ENCODE data around the gene MGAT5B. TPM values are rescaled to one million over a fixed set of nuclear protein-coding genes. Genes with fewer than 3 reads are reported as not detected.
"Not testable (repeated sequence)": the region's sequence is repeated elsewhere in the genome, so short reads cannot be mapped to it uniquely, and the experiment has no call there.

The MGAT5B gene
- total RNA-seq, 2 experiments from 2014 or later: 0.12 to 0.18 TPM

GRCh38 chr17:76843068-76843467 lies 25.1 kb upstream of the MGAT5B start:
- not testable (repeated sequence) for H3K4me1 Mint-ChIP-seq, H3K9me3 Mint-ChIP-seq, H3K27ac Mint-ChIP-seq, DNase-seq, H3K4me3 Mint-ChIP-seq, H3K36me3 Mint-ChIP-seq
- peaks cover 68% of the 10 kb centered on the region for H3K27me3 Mint-ChIP-seq

- H3K9me3 Mint-ChIP-seq: no peaks in the 10 kb centered on the region
- H3K36me3 Mint-ChIP-seq: no peaks in the 10 kb centered on the region
- H3K27me3 Mint-ChIP-seq: peaks cover 68% of the 10 kb centered on the region
- peaks cover 9% of the 10 kb centered on the region for H3K4me1 Mint-ChIP-seq
- H3K27ac Mint-ChIP-seq: no peak overlapping the region
- no peak overlapping the region for H3K4me3 Mint-ChIP-seq
- DNase-seq: no peak
These were observed 24.3 kb upstream of the MGAT5B start for GRCh38 chr17:76843703-76844484.

GRCh38 chr17:76844485-76844829 lies 23.7 kb upstream of the MGAT5B start:
- Mint-ChIP-seq H3K36me3 (no peaks in the 10 kb centered on the region), H3K27me3 (peaks cover 67% of the 10 kb centered on the region)
- no peak for DNase-seq

GRCh38 chr17:76844846-76845245 lies 23.4 kb upstream of the MGAT5B start:
- H3K4me1 Mint-ChIP-seq: peaks cover 4% of the 10 kb centered on the region
- peaks cover 63% of the 10 kb centered on the region for H3K27me3 Mint-ChIP-seq
- DNase-seq: no peak
- H3K36me3 Mint-ChIP-seq: no peaks in the 10 kb centered on the region
- H3K9me3 Mint-ChIP-seq: no peaks in the 10 kb centered on the region
- H3K27ac Mint-ChIP-seq: no peak overlapping the region
- H3K4me3 Mint-ChIP-seq: no peak overlapping the region

More at GRCh38 chr17:76844485-76844829, 23.7 kb upstream of the MGAT5B start:
- Mint-ChIP-seq H3K9me3 (no peaks in the 10 kb centered on the region), H3K27ac (no peak overlapping the region), H3K4me3 (no peak overlapping the region), H3K4me1 (peaks cover 8% of the 10 kb centered on the region)

- H3K4me3 Mint-ChIP-seq: no peak overlapping the region
- H3K4me1 Mint-ChIP-seq: no peaks in the 10 kb centered on the region
- DNase-seq: no peak
- H3K9me3 Mint-ChIP-seq: no peaks in the 10 kb centered on the region
- peaks cover 55% of the 10 kb centered on the region for H3K27me3 Mint-ChIP-seq
- H3K27ac Mint-ChIP-seq: no peak overlapping the region
- H3K36me3 Mint-ChIP-seq: no peaks in the 10 kb centered on the region
These were observed 22.6 kb upstream of the MGAT5B start for GRCh38 chr17:76845541-76846017.

GRCh38 chr17:76847031-76847430 lies 21.2 kb upstream of the MGAT5B start:
- Mint-ChIP-seq H3K27ac (no peak overlapping the region), H3K27me3 (peaks cover 41% of the 10 kb centered on the region), H3K36me3 (no peaks in the 10 kb centered on the region), H3K9me3 (no peaks in the 10 kb centered on the region), H3K4me1 (no peaks in the 10 kb centered on the region), H3K4me3 (no peak overlapping the region)
- no peak for DNase-seq

- Mint-ChIP-seq H3K4me1 (no peaks in the 10 kb centered on the region), H3K4me3 (no peak overlapping the region), H3K9me3 (no peaks in the 10 kb centered on the region), H3K27me3 (peaks cover 27% of the 10 kb centered on the region), H3K36me3 (no peaks in the 10 kb centered on the region), H3K27ac (no peak overlapping the region)
- DNase-seq: no peak
These were observed 19.5 kb upstream of the MGAT5B start for GRCh38 chr17:76848670-76849069.

GRCh38 chr17:76849160-76849559 lies 19.0 kb upstream of the MGAT5B start:
- H3K9me3 Mint-ChIP-seq, H3K4me1 Mint-ChIP-seq, H3K27ac Mint-ChIP-seq, H3K36me3 Mint-ChIP-seq, DNase-seq, H3K4me3 Mint-ChIP-seq: not testable (repeated sequence)
- H3K27me3 Mint-ChIP-seq: peaks cover 24% of the 10 kb centered on the region

- no peak overlapping the region for H3K27ac Mint-ChIP-seq
- no peak for DNase-seq
- H3K9me3 Mint-ChIP-seq: no peaks in the 10 kb centered on the region
- H3K36me3 Mint-ChIP-seq: no peaks in the 10 kb centered on the region
- no peaks in the 10 kb centered on the region for H3K4me1 Mint-ChIP-seq
- H3K4me3 Mint-ChIP-seq: no peak overlapping the region
- peaks cover 5% of the 10 kb centered on the region for H3K27me3 Mint-ChIP-seq
These were observed 15.4 kb upstream of the MGAT5B start for GRCh38 chr17:76852843-76853242.

GRCh38 chr17:76855105-76855504 lies 13.1 kb upstream of the MGAT5B start:
- no peaks in the 10 kb centered on the region for H3K9me3 Mint-ChIP-seq
- H3K4me3 Mint-ChIP-seq: no peak overlapping the region
- H3K36me3 Mint-ChIP-seq: no peaks in the 10 kb centered on the region
- no peak overlapping the region for H3K27ac Mint-ChIP-seq
- H3K4me1 Mint-ChIP-seq: no peaks in the 10 kb centered on the region
- DNase-seq: no peak
- H3K27me3 Mint-ChIP-seq: peaks cover 4% of the 10 kb centered on the region

GRCh38 chr17:76862079-76862478 lies 6.1 kb upstream of the MGAT5B start:
- DNase-seq: no peak
- no peaks in the 10 kb centered on the region for H3K9me3 Mint-ChIP-seq
- no peak overlapping the region for H3K4me3 Mint-ChIP-seq
- no peaks in the 10 kb centered on the region for H3K4me1 Mint-ChIP-seq
- peaks cover under 1% of the 10 kb centered on the region for H3K27me3 Mint-ChIP-seq
- no peaks in the 10 kb centered on the region for H3K36me3 Mint-ChIP-seq
- no peak overlapping the region for H3K27ac Mint-ChIP-seq

- Mint-ChIP-seq H3K27me3 (peaks cover 5% of the 10 kb centered on the region), H3K4me3 (no peak overlapping the region), H3K9me3 (no peaks in the 10 kb centered on the region), H3K36me3 (no peaks in the 10 kb centered on the region), H3K27ac (no peak overlapping the region), H3K4me1 (no peaks in the 10 kb centered on the region)
- no peak for DNase-seq
These were observed 5.7 kb upstream of the MGAT5B start for GRCh38 chr17:76862494-76862893.

- peaks cover 2% of the 10 kb centered on the region for H3K4me1 Mint-ChIP-seq
- no peak overlapping the region for H3K4me3 Mint-ChIP-seq
- no peaks in the 10 kb centered on the region for H3K36me3 Mint-ChIP-seq
- H3K27ac Mint-ChIP-seq: no peak overlapping the region
- no peaks in the 10 kb centered on the region for H3K9me3 Mint-ChIP-seq
- peaks cover 12% of the 10 kb centered on the region for H3K27me3 Mint-ChIP-seq
- DNase-seq: no peak
These were observed 4.2 kb upstream of the MGAT5B start for GRCh38 chr17:76864024-76864423.

GRCh38 chr17:76865174-76865573 lies 3.0 kb upstream of the MGAT5B start:
- no peaks in the 10 kb centered on the region for H3K9me3 Mint-ChIP-seq
- H3K36me3 Mint-ChIP-seq: no peaks in the 10 kb centered on the region
- H3K4me1 Mint-ChIP-seq: peaks cover 2% of the 10 kb centered on the region
- peaks cover 18% of the 10 kb centered on the region for H3K27me3 Mint-ChIP-seq
- DNase-seq: no peak
- H3K27ac Mint-ChIP-seq: no peak overlapping the region
- no peak overlapping the region for H3K4me3 Mint-ChIP-seq

GRCh38 chr17:76866203-76866602 lies 2.0 kb upstream of the MGAT5B start:
- peaks cover 2% of the 10 kb centered on the region for H3K4me1 Mint-ChIP-seq
- no peak overlapping the region for H3K4me3 Mint-ChIP-seq
- no peak overlapping the region for H3K27ac Mint-ChIP-seq
- DNase-seq: no peak
- no peaks in the 10 kb centered on the region for H3K36me3 Mint-ChIP-seq
- H3K27me3 Mint-ChIP-seq: peaks cover 25% of the 10 kb centered on the region
- H3K9me3 Mint-ChIP-seq: no peaks in the 10 kb centered on the region

All from activated naive CD8-positive, alpha-beta T cell treated with anti-CD3 and anti-CD28 coated beads for 36 hours (primary cell).